ENCODE data around the gene MRPL24.
"Not testable (repeated sequence)": the region's sequence is repeated elsewhere in the genome, so short reads cannot be mapped to it uniquely, and the experiment has no call there.

Gene MRPL24

GRCh38 chr1:156740741-156741480 is at the start of gene MRPL24:
TSS of gene MRPL24 (minus strand) at chr1:156741088. CDS start at chr1:156738704, 2,384 bp downstream.
- peak; percentile 100 for DNase-seq

GRCh38 chr1:156789621-156790318 is 48.9 kb upstream of the MRPL24 start:
- no peak for DNase-seq

GRCh38 chr1:156788136-156788535 is 47.2 kb upstream of the MRPL24 start:
- no peak for DNase-seq

DNA sequence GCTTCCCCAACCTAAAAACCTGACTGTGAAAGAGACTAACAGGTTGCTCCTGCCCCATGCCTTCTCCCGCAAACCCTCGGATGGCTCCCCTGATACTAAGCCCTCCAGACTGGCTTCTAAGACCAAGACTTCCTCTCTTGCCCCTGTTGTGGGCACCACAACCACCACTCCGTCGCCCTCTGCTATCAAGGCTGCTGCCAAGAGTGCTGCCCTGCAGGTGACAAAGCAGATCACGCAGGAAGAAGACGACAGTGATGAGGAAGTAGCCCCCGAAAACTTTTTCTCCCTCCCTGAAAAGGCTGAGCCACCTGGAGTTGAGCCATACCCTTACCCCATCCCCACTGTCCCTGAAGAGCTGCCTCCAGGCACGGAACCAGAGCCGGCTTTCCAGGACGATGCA is 45.8 kb upstream of the MRPL24 start:
- no peak for DNase-seq

DNA sequence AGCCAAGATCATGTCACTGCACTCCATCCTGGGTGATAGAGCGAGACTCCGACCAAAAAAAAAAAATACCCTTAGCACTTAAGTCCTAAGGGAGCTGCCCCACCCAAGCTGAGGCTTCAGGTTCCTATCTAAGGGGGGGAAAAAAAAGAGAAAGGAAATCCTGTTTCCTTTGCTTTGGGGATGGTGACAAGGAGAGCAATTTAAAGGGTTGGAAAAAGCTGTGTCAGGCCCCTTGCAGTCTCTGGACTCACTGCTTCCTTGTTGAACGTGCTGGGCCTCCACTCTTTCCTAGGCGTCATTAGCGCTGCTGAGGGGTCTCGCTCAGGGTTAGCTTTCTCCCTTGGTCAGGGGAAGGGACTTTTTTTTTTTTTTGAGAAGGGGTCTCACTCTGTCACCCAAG is 44.6 kb upstream of the MRPL24 start:
- DNase-seq, result no peak

DNA sequence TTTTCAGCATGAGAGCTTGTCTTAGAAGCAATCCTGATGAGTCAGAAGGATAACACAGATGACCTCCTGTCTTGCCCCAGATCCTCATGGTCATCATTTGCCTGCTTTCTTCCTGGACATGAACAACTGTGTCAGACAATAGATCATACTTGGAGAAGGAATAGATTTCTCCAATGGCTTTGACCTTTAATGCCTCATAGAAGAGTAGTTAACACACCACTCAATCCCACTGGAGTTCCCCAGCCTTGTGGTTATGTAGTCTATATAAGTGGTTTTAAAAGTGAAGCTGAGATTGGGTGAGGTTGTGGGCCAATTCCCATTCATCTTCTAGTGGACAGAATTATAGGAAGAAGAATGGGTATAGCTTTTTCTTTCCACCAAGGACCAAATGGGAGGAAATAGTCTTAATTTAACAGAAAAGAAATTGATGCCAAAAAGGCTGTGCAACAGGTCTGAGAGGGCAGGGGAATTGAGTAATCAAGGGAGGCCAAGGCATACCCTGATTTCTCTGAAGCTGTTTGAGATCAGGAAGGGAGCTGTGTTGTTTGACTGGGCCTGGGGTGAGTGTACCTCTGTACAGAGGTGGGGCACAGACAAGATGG is 40.8 kb upstream of the MRPL24 start:
- no peak for DNase-seq

- DNase-seq, result no peak
These were observed 36.7 kb upstream of the MRPL24 start for GRCh38 chr1:156777573-156777972.

DNA sequence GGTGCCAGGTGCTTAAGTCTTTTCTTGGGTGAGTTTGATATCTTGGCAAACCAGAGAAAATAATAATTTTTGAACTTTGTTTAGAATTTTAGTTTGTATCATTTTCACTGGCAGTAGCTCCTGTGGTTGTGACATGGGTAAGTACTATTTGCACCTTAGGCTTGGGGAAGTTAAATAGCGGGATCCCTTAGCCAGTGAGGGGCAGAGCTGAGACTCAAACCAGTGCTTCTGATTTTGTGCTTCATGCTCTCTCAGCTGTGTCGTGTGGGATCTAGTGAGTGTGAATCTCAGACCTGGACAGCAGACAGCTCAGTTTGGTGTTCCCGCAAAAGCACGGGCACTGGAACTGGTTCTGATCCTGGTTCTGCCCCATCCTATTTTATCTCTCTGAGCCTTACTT is 36.1 kb upstream of the MRPL24 start:
- DNase-seq, result no peak

GRCh38 chr1:156775799-156776198 is 34.9 kb upstream of the MRPL24 start:
- DNase-seq, result no peak

- no peak for DNase-seq
These were observed 32.7 kb upstream of the MRPL24 start for GRCh38 chr1:156773607-156774006.

DNA sequence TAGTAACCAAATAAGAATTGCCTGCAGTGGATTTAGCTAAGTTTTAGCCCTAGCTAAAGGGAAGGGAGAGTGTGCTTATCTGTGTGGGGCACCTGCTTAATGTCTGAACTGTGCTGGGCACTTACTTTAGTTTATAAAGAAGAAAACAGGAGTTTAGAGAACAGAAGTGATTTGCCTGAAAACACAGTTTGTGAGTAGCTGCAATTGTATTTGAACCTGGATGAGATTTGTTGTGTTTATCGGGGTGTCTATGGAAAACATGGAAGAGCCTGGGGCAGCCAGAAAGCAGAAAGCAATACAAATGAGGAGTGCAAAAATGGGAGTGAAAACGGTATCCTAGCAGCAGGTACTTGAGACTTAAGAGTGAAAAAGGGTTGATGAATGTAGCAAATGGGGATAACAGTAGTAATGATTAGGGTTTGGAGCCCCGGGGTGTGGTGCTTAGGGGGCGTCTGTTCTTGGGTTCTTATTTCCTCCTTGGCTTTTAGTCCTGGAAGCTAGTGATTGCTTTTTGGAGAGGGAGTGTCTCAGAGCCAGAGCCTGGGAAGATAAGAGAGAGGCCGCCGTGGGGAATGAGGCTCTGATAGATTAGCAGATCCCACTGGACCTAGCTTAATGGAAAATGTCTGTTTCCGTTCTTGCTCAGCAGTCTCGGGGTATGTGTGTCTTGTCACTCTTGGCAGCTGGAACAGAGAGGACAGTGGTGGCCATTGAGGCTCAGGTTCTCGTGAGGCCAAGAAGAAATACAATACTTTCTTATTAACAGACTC is 32.0 kb upstream of the MRPL24 start:
- peak; percentile 62 for DNase-seq

DNA sequence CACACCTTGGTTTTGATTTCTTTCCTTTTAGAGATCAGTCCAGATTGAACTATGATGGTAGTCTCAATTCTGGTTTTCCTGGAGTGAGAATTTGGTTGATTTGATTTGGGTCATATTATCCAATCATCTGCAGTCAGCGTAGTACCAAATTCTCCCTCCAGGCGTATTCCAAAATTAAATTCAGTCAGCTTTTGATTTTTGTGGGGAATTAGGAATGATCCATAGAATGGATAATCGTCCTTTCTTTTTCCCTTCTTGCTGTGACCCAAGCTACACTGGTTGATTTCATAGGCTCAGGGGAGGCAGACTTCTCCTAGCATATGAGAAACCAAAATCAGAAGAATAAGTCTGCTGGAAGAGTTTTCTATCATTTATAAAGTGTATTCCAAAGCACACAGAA is 31.3 kb upstream of the MRPL24 start:
- DNase-seq, result no peak

DNA sequence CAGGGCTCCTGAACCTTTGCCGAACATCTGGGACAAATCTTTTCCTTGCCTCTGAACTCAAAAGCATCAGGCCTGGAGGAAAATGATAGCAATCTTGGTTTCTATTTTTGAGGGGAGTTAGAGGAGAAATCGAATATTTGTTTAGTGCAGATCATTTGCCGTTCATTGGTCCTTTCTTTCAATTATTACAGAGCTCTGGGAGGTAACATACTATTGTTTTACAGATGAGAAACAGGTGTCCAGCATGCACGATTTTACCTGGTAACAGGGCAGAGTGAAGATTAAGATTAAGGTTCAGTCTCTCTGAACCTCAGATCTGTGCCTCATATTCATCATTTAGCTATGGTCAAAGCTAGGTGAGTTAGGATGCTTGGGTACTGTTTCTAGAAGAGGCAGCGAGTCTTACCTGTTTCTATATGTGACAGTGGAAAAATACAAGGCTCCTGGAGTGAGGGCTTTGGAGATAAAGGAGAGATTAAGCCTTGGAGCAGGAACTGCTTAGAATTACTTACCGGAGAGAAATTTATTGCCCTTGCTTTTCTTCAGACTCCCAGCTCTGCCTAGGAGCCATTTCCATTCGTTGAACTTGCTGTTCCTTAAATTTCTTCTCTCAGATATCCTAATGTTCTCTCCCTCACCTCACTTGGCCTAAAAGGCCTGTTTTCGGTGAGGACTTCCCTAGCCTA is 27.9 kb upstream of the MRPL24 start:
- no peak for DNase-seq

GRCh38 chr1:156767879-156768604 is 27.2 kb upstream of the MRPL24 start:
- peak; percentile 33 for DNase-seq

DNA sequence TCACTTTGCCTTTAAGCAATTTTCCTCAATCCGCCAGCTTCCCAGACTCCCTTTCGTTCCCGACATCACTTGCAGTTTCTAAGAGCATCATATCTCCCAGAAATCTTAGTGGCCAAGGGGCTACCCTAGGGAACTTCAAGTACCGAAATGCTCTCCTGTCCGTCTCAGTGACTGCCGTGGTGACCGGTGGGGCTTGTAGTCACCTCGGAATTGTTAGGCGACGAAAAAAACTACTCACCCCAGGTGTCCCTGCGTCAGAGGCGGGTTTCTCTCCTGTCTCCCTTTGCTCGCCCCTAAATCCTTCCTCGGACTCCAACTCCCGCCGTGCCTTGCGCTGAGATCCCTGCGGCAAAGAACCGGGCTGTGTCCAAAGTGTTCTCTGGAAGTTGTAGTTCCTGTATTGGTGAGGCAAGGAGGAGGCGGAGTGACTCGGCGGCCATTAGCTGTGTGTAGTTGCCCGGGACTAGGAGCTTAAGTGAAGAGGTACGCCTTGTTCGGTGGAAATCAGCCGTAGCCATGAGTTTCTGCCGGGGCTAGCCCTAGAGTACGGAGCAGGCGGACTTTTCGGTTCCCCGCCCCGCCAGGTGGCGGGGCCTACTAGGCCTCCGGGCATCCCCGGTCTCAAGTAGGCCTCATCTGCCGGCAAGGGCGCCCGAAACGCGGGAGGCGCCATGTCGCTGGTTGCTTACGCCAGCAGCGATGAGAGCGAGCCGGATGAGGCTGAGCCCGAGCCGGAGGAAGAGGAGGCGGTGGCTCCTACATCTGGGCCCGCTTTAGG is 26.4 kb upstream of the MRPL24 start, which contains the start of gene PRCC:
TSS of gene PRCC (plus strand) at position 435 of the 778 bp plus-strand sequence. CDS start at position 672, 237 bp downstream.
- peak; percentile 100 for DNase-seq

DNA sequence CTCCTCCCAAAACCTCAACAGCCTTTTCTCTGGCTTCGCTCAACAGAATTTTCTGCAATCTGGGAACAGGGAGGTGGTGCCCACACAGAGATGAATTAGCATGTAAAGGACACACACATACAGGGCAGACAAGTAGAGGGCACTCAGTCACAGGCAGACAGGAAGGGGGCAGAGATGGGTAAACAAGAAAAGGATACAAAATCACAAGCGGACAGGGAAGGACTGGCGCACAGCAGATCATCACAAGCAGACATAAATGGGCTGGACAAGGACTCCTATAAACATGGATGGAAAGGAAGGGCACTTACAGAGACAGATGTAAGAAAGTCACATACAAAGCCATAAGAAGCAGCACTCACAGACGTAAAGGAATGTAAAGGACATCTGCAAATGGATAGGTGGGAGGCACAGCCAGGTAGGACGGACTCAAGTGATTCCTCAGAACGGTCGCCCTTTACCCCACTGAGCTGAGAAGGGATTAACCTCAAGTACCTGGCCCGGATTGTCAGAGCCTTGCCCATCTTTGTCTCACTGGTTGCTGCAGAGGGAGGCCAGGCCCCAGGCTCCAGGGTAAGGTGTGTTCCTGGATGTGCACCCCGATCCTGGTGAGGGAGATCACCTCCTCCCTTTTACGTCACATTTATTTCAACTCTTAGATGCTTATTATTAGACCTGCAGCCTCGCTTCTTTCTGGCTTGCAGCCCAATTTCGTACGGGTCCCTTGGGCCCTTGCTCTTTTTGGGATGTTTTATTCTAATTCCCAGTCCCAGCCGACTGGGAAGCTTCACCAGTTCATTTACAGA is 25.6 kb upstream of the MRPL24 start:
- DNase-seq, result peak; percentile 34

GRCh38 chr1:156765666-156766065 is 24.8 kb upstream of the MRPL24 start:
- peak; percentile 24 for DNase-seq

GRCh38 chr1:156765136-156765535 is 24.2 kb upstream of the MRPL24 start:
- DNase-seq, result not testable (repeated sequence)

DNA sequence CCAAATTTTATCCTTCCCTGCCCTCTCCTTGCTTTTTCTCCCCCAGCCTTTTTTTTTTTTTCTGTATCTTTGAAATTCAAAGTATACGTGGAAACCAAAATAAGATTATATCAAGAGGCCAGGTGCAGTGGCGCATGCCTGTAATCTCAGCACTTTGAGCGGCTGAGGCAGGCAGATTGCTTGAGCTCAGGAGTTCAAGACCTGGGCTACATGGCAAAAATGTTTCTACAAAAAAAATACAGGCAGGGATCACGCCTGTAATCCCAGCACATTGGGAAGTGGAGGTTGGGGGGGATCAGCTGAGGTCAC is 19.9 kb upstream of the MRPL24 start:
- DNase-seq, result no peak

- peak; percentile 45 for DNase-seq
These were observed 19.4 kb upstream of the MRPL24 start for GRCh38 chr1:156760092-156760795.
